LNCaP clone FGC (cell line): Measurements from ENCODE around the gene KRTAP12-3.
"Not testable (repeated sequence)": the region's sequence is repeated elsewhere in the genome, so short reads cannot be mapped to it uniquely, and the experiment has no call there.

Experiments used
- DNase-seq: peaks from one replicate; pipeline ENCODE4 v3.0.0-alpha.2; 2011; ENCODE audit warnings: low read depth
- H3K4me3 ChIP-seq: 2 replicates; pipeline ENCODE4 v1.5.1; 2011; ENCODE audit warnings: mild to moderate bottlenecking, low read depth, low read length, control low read depth
- CTCF ChIP-seq: IDR thresholded peaks from 2 replicates; pipeline ENCODE4 v1.5.1; 2012; ENCODE audit warnings: mild to moderate bottlenecking; ENCODE audit not compliant: control insufficient read depth, insufficient read depth; ENCODE audit errors: extremely low read depth

KRTAP12-3 gene

GRCh38 chr21:44681861-44682579, 24.3 kb downstream of the KRTAP12-3 start, which contains the start of gene KRTAP12-1:
TSS of gene KRTAP12-1 (minus strand) at chr21:44682163. CDS start at chr21:44682123, 40 bp downstream.
- no peak for TF ChIP-seq CTCF
- no peak within 1 kb of the TSS for H3K4me3 ChIP-seq
- DNase-seq = no peak

- DNase-seq = no peak
- no peak overlapping the region for H3K4me3 ChIP-seq
- no peak for TF ChIP-seq CTCF
These were observed 24.9 kb downstream of the KRTAP12-3 start for GRCh38 chr21:44682580-44683151.

GRCh38 chr21:44684077-44684476, 26.3 kb downstream of the KRTAP12-3 start:
- TF ChIP-seq CTCF = no peak
- no peak for DNase-seq
- H3K4me3 ChIP-seq = no peak overlapping the region

- no peak for TF ChIP-seq CTCF
- no peak for DNase-seq
- H3K4me3 ChIP-seq = no peak overlapping the region
These were observed 26.8 kb downstream of the KRTAP12-3 start for GRCh38 chr21:44684483-44684882.

- not testable (repeated sequence) for DNase-seq, H3K4me3 ChIP-seq
These were observed 27.3 kb downstream of the KRTAP12-3 start for GRCh38 chr21:44685050-44685449.

GRCh38 chr21:44686000-44686781, 28.5 kb downstream of the KRTAP12-3 start:
- TF ChIP-seq CTCF = no peak
- H3K4me3 ChIP-seq = no peak overlapping the region
- DNase-seq = no peak

GRCh38 chr21:44686843-44687561, 29.3 kb downstream of the KRTAP12-3 start:
- no peak for DNase-seq
- no peak for TF ChIP-seq CTCF

More at GRCh38 chr21:44686843-44687561, 29.3 kb downstream of the KRTAP12-3 start:
- no peak overlapping the region for H3K4me3 ChIP-seq
